Mesenteric fat pad (tissue), 1 donor: ENCODE data around the gene ORM2. TPM values are rescaled to one million over a fixed set of nuclear protein-coding genes. Genes with fewer than 3 reads are reported as not detected.
"Not testable (repeated sequence)": the region's sequence is repeated elsewhere in the genome, so short reads cannot be mapped to it uniquely, and the experiment has no call there.

Experiments
- DNase-seq: peaks from one replicate; pipeline ENCODE4 v3.0.0-alpha.2; 2020; ENCODE audit warnings: low spot score
- long read RNA-seq: library from polyadenylated mRNA; unstranded; transcript quantifications from one replicate; pipeline ENCODE4 v2.0.0, GENCODE V29; 2020
- total RNA-seq: library from RNA; stranded (reverse); fragmentation: NEBNext Ultra II Directional; extraction: Animal tissue kit (Norgen Biotek cat#: 25700); gene quantifications from one replicate; pipeline ENCODE4 v1.2.1, GENCODE V29; 2021
- donor health status: DM: yes; HTN: yes; CAD: no.

The ORM2 gene
- total RNA-seq = not detected
- long read RNA-seq = 0 reads

GRCh38 chr9:114329625-114330022 lies at the start of gene ORM2:
TSS of gene ORM2 (plus strand) at chr9:114329869. CDS start at chr9:114329905, 36 bp downstream.
- not testable (repeated sequence) for DNase-seq

- peak; percentile 64 for DNase-seq
Observed at GRCh38 chr9:114280636-114281472, 48.8 kb upstream of the ORM2 start.

GRCh38 chr9:114281473-114282103 lies 48.1 kb upstream of the ORM2 start:
- peak; percentile 88 for DNase-seq

- no peak for DNase-seq
Observed at GRCh38 chr9:114282104-114282485, 47.6 kb upstream of the ORM2 start.

- DNase-seq = peak; percentile 74
Observed at GRCh38 chr9:114282507-114282906, 47.2 kb upstream of the ORM2 start.

- peak; percentile 28 for DNase-seq
Observed at GRCh38 chr9:114282926-114283325, 46.7 kb upstream of the ORM2 start.

GRCh38 chr9:114283551-114284111 lies 46.0 kb upstream of the ORM2 start:
- peak; percentile 78 for DNase-seq

- DNase-seq = peak; percentile 89
Observed at GRCh38 chr9:114284316-114285060, 45.2 kb upstream of the ORM2 start.

- DNase-seq = peak; percentile 85
Observed at GRCh38 chr9:114285166-114285867, 44.4 kb upstream of the ORM2 start.

- peak; percentile 57 for DNase-seq
Observed at GRCh38 chr9:114286146-114286679, 43.5 kb upstream of the ORM2 start.

GRCh38 chr9:114287001-114287762 lies 42.5 kb upstream of the ORM2 start:
- DNase-seq = peak; percentile 78

GRCh38 chr9:114287763-114288192 lies 41.9 kb upstream of the ORM2 start:
- peak; percentile 86 for DNase-seq

- peak; percentile 81 for DNase-seq
Observed at GRCh38 chr9:114288193-114289091, 41.2 kb upstream of the ORM2 start.

GRCh38 chr9:114289106-114289505 lies 40.6 kb upstream of the ORM2 start:
- peak; percentile 78 for DNase-seq

GRCh38 chr9:114289571-114290481 lies 39.8 kb upstream of the ORM2 start:
- DNase-seq = peak; percentile 75

GRCh38 chr9:114290561-114290986 lies 39.1 kb upstream of the ORM2 start:
- peak; percentile 67 for DNase-seq

- peak; percentile 93 for DNase-seq
Observed at GRCh38 chr9:114291064-114291474, 38.6 kb upstream of the ORM2 start.
